ENCODE measurements around the gene SMAP2. TPM values are rescaled to one million over a fixed set of nuclear protein-coding genes. Genes with fewer than 3 reads are reported as not detected.

Gene SMAP2
- total RNA-seq, 4 donors from 2014 or later: 14.9 to 121 (median 47.5) TPM

GRCh38 chr1:40360631-40361030 lies 12.9 kb upstream of the SMAP2 start:
- Histone ChIP-seq H3K27me3 (peaks cover 0 to 9% (median 0%) of the 10 kb centered on the region in 3 donors), H3K9me3 (peaks cover 0 to 4% (median 0%) of the 10 kb centered on the region in 3 donors), H3K27ac (no peak overlapping the region), H3K4me3 (no peak overlapping the region), H3K36me3 (no peaks in the 10 kb centered on the region), H3K4me1 (no peaks in the 10 kb centered on the region)
- TF ChIP-seq, protein P1, sequence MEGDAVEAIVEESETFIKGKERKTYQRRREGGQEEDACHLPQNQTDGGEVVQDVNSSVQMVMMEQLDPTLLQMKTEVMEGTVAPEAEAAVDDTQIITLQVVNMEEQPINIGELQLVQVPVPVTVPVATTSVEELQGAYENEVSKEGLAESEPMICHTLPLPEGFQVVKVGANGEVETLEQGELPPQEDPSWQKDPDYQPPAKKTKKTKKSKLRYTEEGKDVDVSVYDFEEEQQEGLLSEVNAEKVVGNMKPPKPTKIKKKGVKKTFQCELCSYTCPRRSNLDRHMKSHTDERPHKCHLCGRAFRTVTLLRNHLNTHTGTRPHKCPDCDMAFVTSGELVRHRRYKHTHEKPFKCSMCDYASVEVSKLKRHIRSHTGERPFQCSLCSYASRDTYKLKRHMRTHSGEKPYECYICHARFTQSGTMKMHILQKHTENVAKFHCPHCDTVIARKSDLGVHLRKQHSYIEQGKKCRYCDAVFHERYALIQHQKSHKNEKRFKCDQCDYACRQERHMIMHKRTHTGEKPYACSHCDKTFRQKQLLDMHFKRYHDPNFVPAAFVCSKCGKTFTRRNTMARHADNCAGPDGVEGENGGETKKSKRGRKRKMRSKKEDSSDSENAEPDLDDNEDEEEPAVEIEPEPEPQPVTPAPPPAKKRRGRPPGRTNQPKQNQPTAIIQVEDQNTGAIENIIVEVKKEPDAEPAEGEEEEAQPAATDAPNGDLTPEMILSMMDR (IDR thresholded peaks at IDR 0.05 in 4 of 5, conservative IDR thresholded peaks at IDR 0.05 in 1 of 5): no peak
- TF ChIP-seq POLR2A (IDR thresholded peaks at IDR 0.05): no peak
- in situ Hi-C loops (cut with MboI; ENCODE audit: low sequenced_read_pairs in 4 of 4): no loop called here
- ATAC-seq (no peak), DNase-seq (no peak)
- intact Hi-C loops (cut with DNase I; ENCODE audit: low total_unique reads): no loop called here

DNA sequence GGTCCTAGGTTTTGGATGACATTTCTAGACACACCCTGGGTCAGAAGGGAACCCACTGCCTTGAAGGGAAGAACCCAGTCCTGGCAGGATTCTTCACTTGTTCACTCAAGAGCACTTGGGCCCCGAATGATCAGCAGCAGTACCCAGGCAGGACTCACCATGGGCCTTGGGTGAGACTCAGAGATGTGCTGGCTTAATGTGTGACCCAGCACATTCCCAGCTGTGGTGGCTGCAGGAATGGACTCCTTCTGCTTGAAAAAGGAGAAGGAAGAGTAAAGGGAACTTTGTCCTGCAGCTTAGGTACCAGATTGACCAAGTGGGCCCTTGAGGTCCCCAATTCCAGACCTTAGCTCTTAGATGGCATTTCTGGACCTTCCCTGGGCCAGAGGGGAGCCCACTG lies 12.3 kb upstream of the SMAP2 start:
- DNase-seq: no peak
- TF ChIP-seq, protein P1 (IDR thresholded peaks at IDR 0.05 in 4 of 5, conservative IDR thresholded peaks at IDR 0.05 in 1 of 5): no peak
- TF ChIP-seq POLR2A (IDR thresholded peaks at IDR 0.05): no peak
- H3K36me3 ChIP-seq: no peaks in the 10 kb centered on the region
- in situ Hi-C loops (cut with MboI; ENCODE audit: low sequenced_read_pairs in 4 of 4) (no loop called here), intact Hi-C loops (cut with DNase I; ENCODE audit: low total_unique reads) (no loop called here)
- no peak for ATAC-seq
- H3K9me3 ChIP-seq: peaks cover 0 to 4% (median 0%) of the 10 kb centered on the region in 3 donors
- H3K4me1 ChIP-seq: no peaks in the 10 kb centered on the region
- H3K27me3 ChIP-seq: peaks cover 0 to 9% (median 0%) of the 10 kb centered on the region in 3 donors
- no peak overlapping the region for H3K4me3 ChIP-seq
- no peak overlapping the region for H3K27ac ChIP-seq

DNA sequence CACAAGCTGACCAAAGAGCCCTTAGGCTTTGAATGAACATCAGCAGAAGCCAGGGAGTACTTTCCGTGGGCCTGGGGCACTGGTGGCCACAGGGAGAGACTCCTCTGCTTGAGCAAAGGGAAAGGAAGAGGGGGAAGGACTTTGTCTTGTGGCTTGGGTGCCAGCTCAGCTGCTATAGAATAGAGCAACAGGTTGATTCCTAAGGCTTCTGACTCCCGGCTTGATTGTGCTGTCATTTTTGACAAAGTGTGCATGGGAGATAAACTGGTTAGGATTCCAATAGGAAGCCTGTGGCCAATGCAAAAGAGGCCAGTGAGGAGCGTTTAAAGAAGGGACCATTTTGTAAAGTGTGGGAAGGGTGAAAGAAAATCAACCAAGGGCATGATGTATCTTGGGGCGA lies 11.9 kb upstream of the SMAP2 start:
- in situ Hi-C loops (cut with MboI; ENCODE audit: low sequenced_read_pairs in 4 of 4): no loop called here
- Histone ChIP-seq H3K4me1 (no peaks in the 10 kb centered on the region), H3K36me3 (no peaks in the 10 kb centered on the region), H3K9me3 (peaks cover 0 to 4% (median 0%) of the 10 kb centered on the region in 3 donors), H3K4me3 (no peak overlapping the region), H3K27me3 (peaks cover 0 to 9% (median 0%) of the 10 kb centered on the region in 3 donors), H3K27ac (no peak overlapping the region)
- DNase-seq (no peak), ATAC-seq (no peak)
- intact Hi-C loops (cut with DNase I; ENCODE audit: low total_unique reads): no loop called here
- TF ChIP-seq, protein P1 (IDR thresholded peaks at IDR 0.05 in 4 of 5, conservative IDR thresholded peaks at IDR 0.05 in 1 of 5): no peak
- TF ChIP-seq POLR2A (IDR thresholded peaks at IDR 0.05): no peak

- H3K27me3 ChIP-seq: peaks cover 0 to 9% (median 0%) of the 10 kb centered on the region in 3 donors
- intact Hi-C loops (cut with DNase I; ENCODE audit: low total_unique reads) (no loop called here), in situ Hi-C loops (cut with MboI; ENCODE audit: low sequenced_read_pairs in 4 of 4) (no loop called here)
- TF ChIP-seq POLR2A (IDR thresholded peaks at IDR 0.05): no peak
- TF ChIP-seq, protein P1 (IDR thresholded peaks at IDR 0.05 in 4 of 5, conservative IDR thresholded peaks at IDR 0.05 in 1 of 5): no peak
- ATAC-seq (no peak), DNase-seq (no peak)
- no peaks in the 10 kb centered on the region for H3K4me1 ChIP-seq
- H3K4me3 ChIP-seq: no peak overlapping the region
- H3K9me3 ChIP-seq: peaks cover 0 to 4% (median 0%) of the 10 kb centered on the region in 3 donors
- H3K27ac ChIP-seq: no peak overlapping the region
- H3K36me3 ChIP-seq: no peaks in the 10 kb centered on the region
Measured at GRCh38 chr1:40362199-40362598, 11.3 kb upstream of the SMAP2 start.

DNA sequence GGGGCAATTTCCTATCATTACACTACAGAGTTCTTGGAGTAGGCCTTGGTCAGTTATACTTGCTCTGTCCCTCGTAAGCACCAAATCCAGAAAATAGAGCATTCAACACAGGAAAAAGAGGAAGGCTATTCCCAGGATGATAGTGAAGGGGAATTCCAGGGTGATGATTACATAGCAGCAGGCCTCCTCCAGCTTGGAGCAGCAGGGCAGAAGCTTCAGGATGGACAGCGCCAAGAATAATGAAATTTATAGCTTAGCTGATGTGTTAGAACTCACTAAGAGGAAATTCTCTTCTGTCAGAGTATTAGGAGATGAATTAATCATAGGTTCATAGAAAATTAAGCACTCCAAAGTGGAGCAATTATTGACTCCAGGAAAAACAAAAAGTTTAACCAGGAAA lies 10.8 kb upstream of the SMAP2 start:
- ATAC-seq: no peak
- no peak for DNase-seq
- H3K27ac ChIP-seq: no peak overlapping the region
- H3K4me1 ChIP-seq: no peaks in the 10 kb centered on the region
- intact Hi-C loops (cut with DNase I; ENCODE audit: low total_unique reads) (no loop called here), in situ Hi-C loops (cut with MboI; ENCODE audit: low sequenced_read_pairs in 4 of 4) (no loop called here)
- H3K9me3 ChIP-seq: peaks cover 0 to 2% (median 0%) of the 10 kb centered on the region in 3 donors
- no peaks in the 10 kb centered on the region for H3K36me3 ChIP-seq
- TF ChIP-seq, protein P1 (IDR thresholded peaks at IDR 0.05 in 4 of 5, conservative IDR thresholded peaks at IDR 0.05 in 1 of 5): no peak
- TF ChIP-seq POLR2A (IDR thresholded peaks at IDR 0.05): no peak
- H3K4me3 ChIP-seq: no peak overlapping the region
- peaks cover 0 to 6% (median 0%) of the 10 kb centered on the region in 3 donors for H3K27me3 ChIP-seq

All from gastrocnemius medialis (tissue), 4 donors.